Astrocyte of the cerebellum (primary cell): ENCODE results near the gene PCLAF.
"Not testable (repeated sequence)": the region's sequence is repeated elsewhere in the genome, so short reads cannot be mapped to it uniquely, and the experiment has no call there.

ENCODE experiments used
- DNase-seq: peaks from one replicate; pipeline ENCODE4 v3.0.0-alpha.2; 2011; ENCODE audit warnings: low read depth
- H3K4me3 ChIP-seq: 2 replicates; pipeline ENCODE4 v1.5.1; 2011; ENCODE audit warnings: mild to moderate bottlenecking, low read depth, low read length, moderate library complexity
- CTCF ChIP-seq: IDR thresholded peaks from 2 replicates; pipeline ENCODE4 v1.5.1; 2012; ENCODE audit warnings: low read length, low read depth, moderate library complexity, mild to moderate bottlenecking; ENCODE audit errors: missing control alignments
- in situ Hi-C: cut with HindIII; loops from 2 replicates; pipeline ENCODE4 v1.10.0; 2017; ENCODE audit warnings: low sequenced_read_pairs

The PCLAF gene

DNA sequence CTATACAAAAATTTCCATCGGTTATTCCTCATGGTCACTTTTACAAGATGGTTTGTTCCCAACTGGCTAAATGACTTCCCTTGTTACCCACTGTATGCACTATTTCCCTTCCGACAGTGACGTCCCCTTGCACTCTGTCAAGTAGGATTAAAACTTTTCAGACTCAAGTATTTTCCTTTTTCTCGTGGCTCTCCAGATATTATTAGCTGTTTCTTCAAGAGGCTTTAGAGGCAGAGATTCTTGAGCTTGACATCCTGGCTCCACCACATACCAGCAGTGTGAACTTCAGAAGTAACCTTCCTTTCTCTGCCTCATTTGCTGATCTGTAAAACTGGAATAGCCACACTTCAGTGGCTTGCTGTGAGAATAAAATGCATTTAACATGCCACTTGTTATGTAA, 39.3 kb downstream of the PCLAF start:
- H3K4me3 ChIP-seq: no peak overlapping the region
- no peak for DNase-seq
- in situ Hi-C loops: no loop called here
- no peak for TF ChIP-seq CTCF

- H3K4me3 ChIP-seq: no peak overlapping the region
- in situ Hi-C loops: no loop called here
- no peak for DNase-seq
- TF ChIP-seq CTCF: no peak
Observed at GRCh38 chr15:64340355-64340754, 40.9 kb downstream of the PCLAF start.

DNA sequence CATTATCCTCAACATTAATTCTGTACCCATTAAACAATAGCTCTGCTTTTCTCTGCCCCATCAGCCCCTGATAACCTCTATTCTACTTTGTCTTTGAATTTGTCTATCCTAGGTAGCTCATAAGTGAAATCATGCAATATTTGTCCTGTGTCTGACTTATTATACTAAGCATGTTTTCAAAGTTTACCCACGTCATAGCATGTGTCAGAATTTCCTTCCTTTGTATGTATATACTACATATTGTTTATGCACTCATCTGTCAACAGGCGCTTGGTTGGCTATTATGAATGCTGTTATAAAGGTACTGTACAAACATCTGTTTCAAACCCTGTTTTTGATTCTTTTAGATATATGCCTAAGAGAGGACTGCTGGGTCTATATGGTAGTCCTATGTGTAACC, 43.5 kb downstream of the PCLAF start:
- H3K4me3 ChIP-seq: no peak overlapping the region
- DNase-seq: no peak
- in situ Hi-C loops: no loop called here
- no peak for TF ChIP-seq CTCF

DNA sequence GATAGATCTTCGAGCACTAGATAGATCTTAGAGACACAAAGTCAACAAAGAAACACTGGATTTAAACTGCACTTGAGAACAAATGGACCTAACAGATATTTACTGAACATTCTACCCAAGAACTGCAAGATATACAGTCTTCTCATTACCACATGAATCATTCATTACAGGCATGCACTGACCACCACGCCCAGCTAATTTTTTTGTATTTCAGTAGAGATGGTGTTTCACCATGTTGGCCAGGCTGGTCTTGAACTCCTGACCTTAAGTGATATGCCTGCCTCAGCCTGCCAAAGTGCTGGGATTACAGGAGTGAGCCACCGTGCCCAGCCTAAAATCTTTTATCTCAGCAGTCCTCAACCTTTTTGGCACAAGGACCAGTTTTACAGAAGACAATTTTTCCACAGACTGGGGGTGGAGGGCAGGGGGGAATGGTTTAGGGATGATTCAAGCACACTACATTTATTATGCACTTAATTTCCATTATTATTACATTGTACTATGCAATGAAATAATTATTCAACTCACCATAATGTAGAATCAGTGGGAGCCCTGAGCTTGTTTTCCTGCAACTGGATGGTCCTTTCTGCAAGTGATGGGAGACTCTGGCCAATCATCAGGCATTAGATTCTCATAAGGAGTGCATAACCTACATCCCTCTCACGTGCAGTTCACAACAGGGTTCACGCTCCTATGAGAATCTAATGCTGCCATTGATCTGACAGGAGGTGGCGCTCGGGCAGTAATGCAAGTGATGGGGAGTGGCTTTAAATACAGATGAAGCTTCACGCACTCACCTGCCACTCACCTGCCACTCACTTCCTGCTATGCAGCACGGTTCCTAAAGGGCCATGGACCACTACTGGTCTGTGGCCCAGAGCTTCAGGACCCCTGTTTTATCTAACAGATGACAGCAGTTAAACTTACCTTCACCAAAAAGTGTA, 47.0 kb downstream of the PCLAF start:
- no peak overlapping the region for H3K4me3 ChIP-seq
- TF ChIP-seq CTCF: no peak
- in situ Hi-C loops: no loop called here
- DNase-seq: no peak

DNA sequence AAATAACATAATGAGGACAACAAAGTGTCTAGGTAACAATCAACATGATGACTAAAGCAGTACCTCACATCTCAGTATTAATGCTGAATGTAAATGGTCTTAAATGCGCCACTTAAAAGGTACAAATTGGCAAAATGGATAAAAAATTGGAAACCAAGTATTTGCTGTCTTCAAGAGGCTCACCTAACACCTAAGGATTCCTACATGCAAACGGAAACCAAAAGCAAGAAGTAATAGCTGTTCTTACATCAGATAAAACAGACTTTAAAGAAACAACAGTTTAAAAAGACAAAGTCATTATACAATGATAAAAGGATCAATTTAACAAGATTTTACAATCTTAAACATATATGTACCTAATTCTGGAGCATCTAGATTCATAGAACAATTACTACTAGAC, 47.7 kb downstream of the PCLAF start:
- H3K4me3 ChIP-seq: no peak overlapping the region
- in situ Hi-C loops: no loop called here
- no peak for TF ChIP-seq CTCF
- DNase-seq: no peak

GRCh38 chr15:64331668-64332067, 49.6 kb downstream of the PCLAF start:
- H3K4me3 ChIP-seq, in situ Hi-C loops, DNase-seq: not testable (repeated sequence)

GRCh38 chr15:64326975-64327374, 54.3 kb downstream of the PCLAF start:
- in situ Hi-C loops, DNase-seq: not testable (repeated sequence)

GRCh38 chr15:64326458-64326857, 54.8 kb downstream of the PCLAF start:
- H3K4me3 ChIP-seq, in situ Hi-C loops, DNase-seq: not testable (repeated sequence)

More at GRCh38 chr15:64326975-64327374, 54.3 kb downstream of the PCLAF start:
- H3K4me3 ChIP-seq: not testable (repeated sequence)
